ENCODE results near the gene PTH2.

GRCh38 chr19:49390131-49390928 is 32.9 kb downstream of the PTH2 start:
- no peak for TF ChIP-seq TAF1 (IDR thresholded peaks at IDR 0.05; ENCODE audit: low read depth, low read length)
- no peak for TF ChIP-seq CTCF (IDR thresholded peaks at IDR 0.05; ENCODE audit: control extremely low read depth in 1 of 3, insufficient read depth in 1 of 3, low read depth in 1 of 3, low read length in 3 of 3)
- no peak for TF ChIP-seq RAD21 (IDR thresholded peaks at IDR 0.05 in 1 of 2, conservative IDR thresholded peaks at IDR 0.05 in 1 of 2; ENCODE audit: low read depth in 2 of 2, low read length in 2 of 2)
- no peak for TF ChIP-seq POLR2AphosphoS5 (IDR thresholded peaks at IDR 0.05; ENCODE audit: low read depth, low read length)
- no peak for TF ChIP-seq EZH2 (IDR thresholded peaks at IDR 0.05; ENCODE audit: low read depth, low read length, severe bottlenecking)
- no peak for TF ChIP-seq CREB1 (IDR thresholded peaks at IDR 0.05)
- TF ChIP-seq GABPA (IDR thresholded peaks at IDR 0.05; ENCODE audit: borderline replicate concordance, insufficient read depth, low read length): no peak
- no peak for TF ChIP-seq BCL11A (IDR thresholded peaks at IDR 0.05; ENCODE audit: low read depth in 2 of 2, low read length in 2 of 2)
- TF ChIP-seq EP300 (IDR thresholded peaks at IDR 0.05; ENCODE audit: borderline replicate concordance in 1 of 2, low read depth in 2 of 2, low read length in 2 of 2): no peak
- no peak for TF ChIP-seq ZNF274 (IDR thresholded peaks at IDR 0.05; ENCODE audit: borderline replicate concordance, extremely low read depth, low read length)
- TF ChIP-seq RFX5 (IDR thresholded peaks at IDR 0.05; ENCODE audit: borderline replicate concordance, low read depth, low read length): no peak
